RWPE2 (cell line): ENCODE measurements around the gene HPX.

ENCODE experiments used
- ATAC-seq: fragments of 200-7000 bp; cut with Tn5 transposase; 3 replicates; pipeline ENCODE4 v1.9.1; 2021; ENCODE audit warnings: low read depth
- DNase-seq: peaks from one replicate; pipeline ENCODE4 v3.0.0-alpha.2; 2020; ENCODE audit warnings: low spot score
- H3K27ac ChIP-seq: fragments of 450-650 bp; 2 replicates; pipeline ENCODE4 v1.5.1; 2017; ENCODE audit warnings: mild to moderate bottlenecking; ENCODE audit not compliant: poor library complexity, severe bottlenecking
- H3K27me3 ChIP-seq: fragments of 250-450 bp; sonication (Bioruptor Pico); 2 replicates; pipeline ENCODE4 v1.5.1; 2021; ENCODE audit warnings: mild to moderate bottlenecking, moderate library complexity; ENCODE audit not compliant: insufficient read depth, poor library complexity, severe bottlenecking
- H3K36me3 ChIP-seq: fragments of 250-450 bp; sonication (Bioruptor Pico); 2 replicates; pipeline ENCODE4 v1.5.1; 2020; ENCODE audit warnings: low read depth, mild to moderate bottlenecking, moderate library complexity
- H3K4me1 ChIP-seq: fragments of 250-450 bp; sonication (Bioruptor Pico); 2 replicates; pipeline ENCODE4 v1.5.1; 2021; ENCODE audit warnings: mild to moderate bottlenecking, moderate library complexity; ENCODE audit not compliant: insufficient read depth, poor library complexity, severe bottlenecking
- H3K4me3 ChIP-seq: fragments of 250-450 bp; sonication (Bioruptor Pico); 2 replicates; pipeline ENCODE4 v1.5.1; 2021; ENCODE audit warnings: mild to moderate bottlenecking, moderate library complexity; ENCODE audit not compliant: severe bottlenecking
- H3K9me3 ChIP-seq: fragments of 250-450 bp; sonication (Bioruptor Pico); 2 replicates; pipeline ENCODE4 v1.5.1; 2021; ENCODE audit warnings: mild to moderate bottlenecking, moderate library complexity; ENCODE audit not compliant: severe bottlenecking
- CTCF ChIP-seq: fragments of 450-650 bp; IDR thresholded peaks from one replicate; pipeline ENCODE4 v1.5.1; 2017; ENCODE audit warnings: mild to moderate bottlenecking, moderate library complexity; ENCODE audit not compliant: poor library complexity, severe bottlenecking

Gene HPX

GRCh38 chr11:6405052-6405667, 35.6 kb downstream of the HPX start:
- ATAC-seq (no peak), DNase-seq (no peak)
- no peaks in the 10 kb centered on the region for H3K36me3 ChIP-seq
- H3K9me3 ChIP-seq: no peaks in the 10 kb centered on the region
- H3K4me3 ChIP-seq: no peak overlapping the region
- no peaks in the 10 kb centered on the region for H3K4me1 ChIP-seq
- TF ChIP-seq CTCF: no peak
- no peaks in the 10 kb centered on the region for H3K27me3 ChIP-seq
- no peak overlapping the region for H3K27ac ChIP-seq

DNA sequence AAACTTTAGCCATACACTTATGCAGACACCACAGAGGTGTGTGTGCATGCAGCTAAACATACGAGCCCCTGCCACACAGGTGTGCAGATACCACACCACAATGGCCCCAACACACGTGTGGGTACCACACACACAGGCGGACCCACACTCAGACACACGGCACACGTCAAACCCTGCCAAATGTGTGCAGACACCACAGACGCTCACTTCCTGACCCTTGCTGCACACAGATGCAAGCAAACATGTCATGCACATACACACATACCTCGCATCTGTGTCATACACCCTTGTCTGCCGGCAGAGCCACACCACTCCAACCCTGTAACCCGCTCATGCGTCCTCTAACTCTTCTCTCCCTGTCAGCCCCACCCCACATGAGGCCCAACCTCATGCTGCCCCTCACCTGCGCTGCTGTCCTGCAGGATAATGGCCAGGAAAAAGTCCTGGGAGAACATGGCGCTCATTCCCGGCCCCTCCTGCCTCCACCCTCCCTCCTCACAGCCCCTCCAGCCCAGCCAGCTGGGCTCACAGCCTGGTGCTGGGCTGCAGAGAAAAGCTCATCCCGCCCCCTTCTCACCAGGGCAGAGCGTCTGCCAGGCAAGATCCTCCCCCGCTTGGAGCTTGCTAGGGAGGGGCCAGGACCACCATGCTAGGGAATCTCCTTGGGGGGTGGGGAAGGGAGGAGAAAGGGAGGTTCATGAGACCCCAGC, 36.3 kb downstream of the HPX start:
- no peak for DNase-seq
- H3K4me3 ChIP-seq: no peak overlapping the region
- H3K36me3 ChIP-seq: no peaks in the 10 kb centered on the region
- H3K4me1 ChIP-seq: no peaks in the 10 kb centered on the region
- peak; percentile 49; the same call in 1 of the 3 replicates for ATAC-seq
- TF ChIP-seq CTCF: no peak
- H3K27me3 ChIP-seq: no peaks in the 10 kb centered on the region
- H3K27ac ChIP-seq: no peak overlapping the region
- H3K9me3 ChIP-seq: no peaks in the 10 kb centered on the region

DNA sequence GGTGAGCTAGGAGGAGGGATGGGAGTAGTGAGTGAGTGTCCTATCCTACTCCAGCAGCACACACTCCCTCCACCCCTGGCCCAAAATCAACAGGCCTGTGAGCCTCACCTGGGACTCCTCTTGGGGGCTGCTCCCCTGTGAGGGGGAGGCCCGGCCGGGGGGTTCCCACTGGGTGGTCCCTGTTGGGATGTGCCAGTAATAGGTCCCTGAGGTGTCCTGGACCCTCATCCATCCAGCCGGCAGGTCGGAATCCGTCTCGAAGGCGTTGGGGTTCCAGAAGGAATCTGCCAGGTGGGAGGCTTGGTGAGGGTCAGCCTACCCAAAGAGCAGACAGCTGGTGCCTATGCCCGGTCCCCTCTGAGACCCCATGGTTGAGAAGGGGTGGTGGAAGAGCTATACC, 37.2 kb downstream of the HPX start:
- no peak for ATAC-seq
- H3K36me3 ChIP-seq: no peaks in the 10 kb centered on the region

DNA sequence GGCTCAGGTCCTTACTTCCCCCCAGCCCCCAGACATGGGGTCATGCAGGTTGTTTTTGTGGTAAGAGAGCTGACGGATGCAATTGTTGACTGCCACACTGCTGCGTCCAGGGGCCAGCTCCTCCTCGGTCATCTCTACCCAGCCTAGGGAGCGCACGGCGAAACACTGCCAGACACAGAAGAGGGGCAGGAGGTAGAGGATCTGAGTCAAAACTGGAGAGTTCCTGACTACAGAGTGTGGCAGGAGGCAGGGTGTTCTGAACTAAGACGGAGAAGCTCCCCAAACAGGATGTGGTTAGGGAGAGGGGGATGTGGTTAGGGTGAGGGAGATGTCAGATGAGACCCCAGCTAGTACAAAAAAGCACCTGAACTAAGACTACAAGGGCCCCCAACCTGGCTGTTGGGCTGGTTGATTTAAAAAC, 38.2 kb downstream of the HPX start:
- no peak for TF ChIP-seq CTCF
- DNase-seq (no peak), ATAC-seq (peak; percentile 20; the same call in 1 of the 3 replicates)
- Histone ChIP-seq H3K27me3 (no peaks in the 10 kb centered on the region), H3K36me3 (no peaks in the 10 kb centered on the region), H3K27ac (no peak overlapping the region), H3K4me3 (no peak overlapping the region), H3K9me3 (no peaks in the 10 kb centered on the region), H3K4me1 (no peaks in the 10 kb centered on the region)

More for the DNA sequence above, 37.2 kb downstream of the HPX start:
- Histone ChIP-seq H3K27me3 (no peaks in the 10 kb centered on the region), H3K9me3 (no peaks in the 10 kb centered on the region), H3K4me3 (no peak overlapping the region), H3K4me1 (no peaks in the 10 kb centered on the region), H3K27ac (no peak overlapping the region)
- DNase-seq: no peak
- no peak for TF ChIP-seq CTCF

DNA sequence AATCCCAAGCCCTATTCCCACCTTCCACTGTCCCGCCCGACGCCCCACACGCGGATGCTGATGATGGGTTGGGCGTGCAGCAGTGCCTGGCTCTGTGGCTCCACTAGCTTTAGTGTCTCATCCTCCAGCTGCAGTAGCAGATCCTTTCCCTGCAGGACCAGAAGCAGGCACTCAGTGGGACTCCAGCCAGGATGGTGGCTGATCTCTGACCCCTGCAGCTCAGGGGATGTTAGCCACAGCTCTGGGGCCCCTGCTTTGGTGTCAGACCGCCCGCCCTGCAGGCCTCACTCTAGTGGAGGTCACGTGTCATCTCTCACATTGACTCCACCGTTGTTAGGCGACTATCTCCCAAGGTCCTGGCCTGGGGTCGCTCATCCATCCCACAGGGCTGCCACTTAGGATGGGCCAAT, 38.7 kb downstream of the HPX start:
- Histone ChIP-seq H3K9me3 (no peaks in the 10 kb centered on the region), H3K4me1 (no peaks in the 10 kb centered on the region), H3K4me3 (no peak overlapping the region), H3K27ac (no peak overlapping the region), H3K36me3 (no peaks in the 10 kb centered on the region), H3K27me3 (no peaks in the 10 kb centered on the region)
- no peak for TF ChIP-seq CTCF
- DNase-seq (no peak), ATAC-seq (no peak)
